Hematopoietic multipotent progenitor cell treated with erythropoietin and hydrocortisone succinate and interleukin-3 and kit ligand, for 6 days (in vitro differentiated cells): ENCODE data around the gene IL1R1.
"Not testable (repeated sequence)": the region's sequence is repeated elsewhere in the genome, so short reads cannot be mapped to it uniquely, and the experiment has no call there.

Experiments
- DNase-seq: peaks from one replicate; pipeline ENCODE4 v3.0.0-alpha.2; 2015

IL1R1 gene

GRCh38 chr2:102111823-102112222 is 30.7 kb upstream of the IL1R1 start:
- DNase-seq = no peak

- no peak for DNase-seq
These were observed 30.3 kb upstream of the IL1R1 start for GRCh38 chr2:102112271-102112670.

- no peak for DNase-seq
These were observed 29.6 kb upstream of the IL1R1 start for GRCh38 chr2:102112692-102113665.

GRCh38 chr2:102114290-102114721 is 28.2 kb upstream of the IL1R1 start:
- no peak for DNase-seq

- no peak for DNase-seq
These were observed 27.6 kb upstream of the IL1R1 start for GRCh38 chr2:102114851-102115497.

- DNase-seq = no peak
These were observed 25.7 kb upstream of the IL1R1 start for GRCh38 chr2:102116630-102117471.

GRCh38 chr2:102117472-102117858 is 25.1 kb upstream of the IL1R1 start:
- DNase-seq = no peak

- DNase-seq = no peak
These were observed 23.3 kb upstream of the IL1R1 start for GRCh38 chr2:102119255-102119654.

- DNase-seq = no peak
These were observed 22.3 kb upstream of the IL1R1 start for GRCh38 chr2:102120261-102120660.

- no peak for DNase-seq
These were observed 21.8 kb upstream of the IL1R1 start for GRCh38 chr2:102120701-102121159.

- DNase-seq = no peak
These were observed 20.4 kb upstream of the IL1R1 start for GRCh38 chr2:102122115-102122514.

- no peak for DNase-seq
These were observed 19.6 kb upstream of the IL1R1 start for GRCh38 chr2:102122909-102123308.

- DNase-seq = not testable (repeated sequence)
These were observed 18.1 kb upstream of the IL1R1 start for GRCh38 chr2:102124421-102124820.

GRCh38 chr2:102126169-102126568 is 16.4 kb upstream of the IL1R1 start:
- peak; percentile 6 for DNase-seq

- DNase-seq = no peak
These were observed 15.9 kb upstream of the IL1R1 start for GRCh38 chr2:102126660-102127059.

GRCh38 chr2:102129082-102129481 is 13.5 kb upstream of the IL1R1 start:
- DNase-seq = no peak

- DNase-seq = peak; percentile 54
These were observed 12.4 kb upstream of the IL1R1 start for GRCh38 chr2:102129951-102130646.

GRCh38 chr2:102130647-102130991 is 11.9 kb upstream of the IL1R1 start:
- DNase-seq = no peak

- DNase-seq = no peak
These were observed 11.0 kb upstream of the IL1R1 start for GRCh38 chr2:102131564-102131963.

- no peak for DNase-seq
These were observed 5.4 kb upstream of the IL1R1 start for GRCh38 chr2:102137138-102137537.

- peak; percentile 70 for DNase-seq
These were observed 4.2 kb upstream of the IL1R1 start for GRCh38 chr2:102138331-102138730.

GRCh38 chr2:102139851-102140250 is 2.7 kb upstream of the IL1R1 start:
- no peak for DNase-seq

GRCh38 chr2:102140377-102140776 is 2.2 kb upstream of the IL1R1 start:
- no peak for DNase-seq
